RPMI7951 (cell line): ENCODE measurements around the gene IFT20. TPM values are rescaled to one million over a fixed set of nuclear protein-coding genes. Genes with fewer than 3 reads are reported as not detected.
A peak's percentile ranks its signal among the peaks of the same experiment; 100 is the strongest.

ENCODE experiments used
- DNase-seq: peaks from one replicate; pipeline ENCODE4 v3.0.0-alpha.2; 2012; ENCODE audit warnings: low read depth
- total RNA-seq: library from RNA; depleted of rRNA; stranded (reverse); fragments of >200 nt; shearing (Covaris generic); gene quantifications from 2 replicates; pipeline ENCODE4 v1.2.3, GENCODE V29; 2014

The IFT20 gene
- total RNA-seq, 1 experiment from 2014 or later, result 47.7 TPM

DNA sequence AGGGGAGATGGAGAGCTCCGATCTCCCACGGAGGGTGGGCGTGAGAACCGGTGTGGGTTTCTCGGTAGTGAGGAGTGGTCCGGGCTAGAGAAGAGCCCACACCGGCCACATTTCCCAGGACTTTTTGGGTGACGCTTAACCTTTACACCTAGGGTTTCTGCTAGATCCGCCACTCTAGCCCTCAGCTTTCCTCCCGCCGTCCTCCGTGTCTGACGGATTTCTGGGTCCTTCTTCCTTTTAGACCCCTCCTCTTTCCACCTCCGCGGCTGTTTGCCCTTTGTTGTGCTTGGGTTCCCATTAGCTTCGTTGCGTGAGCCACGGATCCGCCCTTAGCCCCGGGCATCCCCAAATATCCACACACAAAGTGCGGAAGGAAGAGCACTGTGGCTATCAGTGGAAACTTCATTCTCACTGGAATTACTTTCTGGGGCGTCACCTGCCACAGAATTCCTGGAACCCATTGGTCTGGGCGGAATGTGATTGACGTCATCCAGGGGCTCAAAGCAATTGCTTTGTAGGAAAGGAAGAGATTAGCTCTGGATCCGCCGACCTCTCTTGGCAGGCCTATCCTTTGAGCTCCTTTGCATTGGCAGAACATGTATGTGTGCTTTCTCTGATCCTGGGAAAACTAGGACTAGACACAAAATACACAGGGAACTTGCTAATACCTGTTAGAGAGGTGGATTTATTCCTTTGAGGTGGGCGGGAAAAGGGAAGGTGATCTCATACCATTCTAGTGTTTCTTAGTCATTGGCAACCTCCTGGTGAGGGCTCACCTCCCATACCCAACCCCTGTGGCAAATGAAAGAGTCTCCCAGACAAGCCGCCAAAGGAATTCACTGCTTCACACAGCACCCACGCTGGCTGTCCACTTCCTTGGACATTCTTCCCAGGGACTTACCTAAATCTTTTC is 943 bp upstream of the IFT20 start:
- peak; percentile 83 for DNase-seq

DNA sequence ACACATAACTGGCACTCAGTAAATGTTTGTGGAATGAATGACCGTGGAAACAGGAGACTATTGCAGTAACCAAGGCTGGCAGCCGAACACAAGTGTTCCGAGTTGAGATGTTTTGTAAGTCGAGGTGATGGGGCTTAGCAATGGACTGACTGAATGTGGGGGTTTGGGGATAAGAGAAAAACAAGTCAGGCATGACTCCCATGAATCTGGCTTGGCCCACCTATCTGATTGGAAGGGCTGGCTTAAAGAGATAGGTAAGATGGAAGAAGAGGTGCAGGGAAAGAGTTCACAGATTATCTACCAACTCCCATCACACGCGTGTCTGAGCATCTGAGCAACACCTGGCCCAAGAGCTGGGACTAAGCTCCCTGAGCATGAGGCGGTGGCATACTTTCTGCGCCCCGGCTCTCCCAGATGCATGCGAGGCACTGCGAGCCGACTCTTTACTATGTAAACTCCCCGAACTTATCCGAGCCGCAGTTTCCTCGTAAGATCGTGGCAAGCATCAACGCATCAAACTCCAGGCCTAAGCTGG is 539 bp downstream of the IFT20 start:
- DNase-seq, result no peak

DNA sequence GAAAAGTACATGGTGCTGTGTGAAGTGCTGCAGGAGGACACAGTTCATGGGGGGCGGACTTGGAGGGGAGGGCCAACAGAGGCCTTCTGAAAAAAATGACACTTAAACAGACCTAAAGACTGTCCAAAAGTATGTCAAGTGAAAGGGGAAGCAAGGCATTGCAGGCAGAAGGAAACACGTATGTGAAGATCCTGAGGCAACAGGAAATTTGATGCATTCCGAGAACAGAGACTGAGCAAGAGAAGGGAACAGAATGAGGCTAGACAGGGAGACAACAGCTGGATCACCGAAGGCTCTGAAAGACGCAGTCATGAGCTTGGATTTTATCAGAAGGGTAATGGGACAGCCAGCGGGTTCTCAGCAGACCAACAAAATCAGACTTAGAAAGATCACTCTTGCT is 1.1 kb downstream of the IFT20 start:
- no peak for DNase-seq

DNA sequence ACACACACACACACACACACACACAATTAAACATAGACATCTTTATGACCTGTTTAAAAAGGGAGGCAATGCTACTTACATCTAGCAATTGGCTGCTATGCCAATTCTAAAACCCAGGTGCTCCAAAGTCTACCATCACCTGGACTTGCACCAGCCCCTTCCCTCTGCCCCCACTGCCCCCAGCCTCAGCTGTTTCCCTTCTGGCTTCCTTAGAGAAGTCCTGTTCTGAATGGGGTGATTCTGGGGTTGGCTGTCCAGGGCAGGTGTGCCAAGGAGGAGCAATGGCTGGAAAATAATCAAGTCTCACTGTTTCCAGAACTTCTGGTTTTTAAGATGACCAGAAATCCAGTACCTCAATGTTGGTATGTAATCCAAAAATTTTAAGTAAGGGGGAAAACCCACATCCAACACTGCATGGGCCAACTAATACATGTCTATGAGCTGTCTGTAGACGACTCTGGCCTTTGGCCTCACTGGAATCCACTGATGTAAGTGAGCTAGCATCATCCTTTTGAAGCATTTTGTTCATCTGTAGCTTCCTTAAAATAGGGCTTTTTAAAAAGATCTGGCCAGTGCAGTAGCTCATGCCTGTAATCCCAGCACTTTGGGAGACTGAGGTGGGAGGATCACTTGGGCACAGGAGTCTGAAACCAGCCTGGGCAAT is 2.1 kb downstream of the IFT20 start:
- DNase-seq, result no peak

DNA sequence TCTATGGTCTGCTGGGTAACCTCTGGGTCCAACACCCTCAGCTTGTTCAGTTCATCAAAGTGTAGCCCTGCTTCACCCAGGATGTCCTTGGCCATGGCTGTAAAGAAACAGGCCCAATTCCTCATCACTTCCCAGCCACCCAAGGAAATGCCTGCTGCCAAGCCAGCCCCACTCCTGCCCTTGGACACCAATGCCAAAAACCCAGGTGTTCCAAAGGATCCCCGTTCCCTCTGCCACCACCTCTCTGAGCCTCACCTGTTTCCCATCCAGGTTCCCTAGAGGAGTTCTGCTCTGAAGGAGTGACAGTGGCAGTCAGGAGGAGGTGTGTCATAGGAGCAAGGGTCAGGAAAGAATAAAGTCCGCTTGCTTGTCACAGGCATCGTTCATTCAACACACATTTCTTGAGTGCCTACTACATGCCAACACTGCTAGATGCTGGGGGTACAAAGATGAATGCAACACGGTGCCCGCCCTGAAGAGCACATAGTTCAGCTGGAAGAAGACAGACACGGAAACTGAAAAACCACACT is 3.3 kb downstream of the IFT20 start:
- no peak for DNase-seq

DNA sequence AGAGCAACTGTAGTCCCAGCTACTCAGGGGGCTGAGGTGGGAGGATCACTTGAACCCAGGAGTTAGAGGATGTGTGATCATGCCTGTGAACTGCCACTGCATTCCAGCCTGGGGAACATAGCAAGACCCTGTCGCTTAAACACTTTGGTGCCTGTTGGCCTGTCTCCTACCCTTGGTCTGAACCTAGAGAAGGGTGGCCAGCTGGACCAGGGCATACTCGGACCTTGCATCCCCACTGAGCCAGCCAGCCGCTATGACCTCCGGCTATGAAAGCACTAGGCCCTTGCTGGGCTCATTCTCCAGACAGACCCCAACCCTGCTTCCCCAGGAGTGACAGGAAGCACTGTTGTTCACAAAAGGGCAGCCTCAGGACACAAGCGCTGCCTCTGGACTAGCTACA is 4.6 kb downstream of the IFT20 start:
- DNase-seq, result no peak

DNA sequence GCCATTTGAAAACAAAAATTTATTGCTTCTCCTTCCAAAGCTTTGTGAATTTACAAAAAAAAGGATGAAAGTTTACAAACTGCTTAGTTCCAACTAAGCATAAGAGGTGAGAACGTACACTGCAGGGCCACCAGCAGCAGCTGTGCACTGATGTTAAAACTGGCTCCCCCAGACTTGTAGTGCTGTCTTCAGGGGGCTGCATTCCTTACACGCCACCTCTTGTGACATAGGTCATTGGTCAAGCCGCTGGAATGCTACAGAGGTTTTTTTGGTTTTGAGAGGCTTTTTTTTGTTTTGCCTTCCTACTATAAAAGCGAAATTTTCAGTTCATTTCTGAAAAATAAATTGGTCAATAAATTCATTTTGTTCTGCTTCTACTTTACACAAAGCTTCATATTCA is 6.9 kb downstream of the IFT20 start:
- no peak for DNase-seq

DNA sequence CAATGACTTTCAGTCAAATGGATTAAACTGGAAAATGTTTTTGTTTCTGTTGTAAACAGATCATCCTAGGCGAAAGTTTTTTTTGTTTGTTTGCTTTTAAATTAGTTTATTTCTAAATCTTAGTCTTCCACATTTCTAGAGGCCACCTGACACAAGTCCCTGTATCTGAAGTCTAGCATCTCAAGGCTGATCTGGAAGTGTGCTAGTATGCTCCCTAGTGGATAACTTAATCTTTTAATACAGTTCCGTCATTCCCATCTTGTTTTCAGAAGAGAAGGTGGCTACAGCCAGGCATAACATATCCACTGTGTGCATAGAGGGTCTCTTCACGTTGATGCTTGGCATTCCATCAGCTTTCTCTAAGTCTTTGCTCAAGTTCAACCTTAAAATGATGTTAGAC is 7.6 kb downstream of the IFT20 start:
- DNase-seq, result no peak

DNA sequence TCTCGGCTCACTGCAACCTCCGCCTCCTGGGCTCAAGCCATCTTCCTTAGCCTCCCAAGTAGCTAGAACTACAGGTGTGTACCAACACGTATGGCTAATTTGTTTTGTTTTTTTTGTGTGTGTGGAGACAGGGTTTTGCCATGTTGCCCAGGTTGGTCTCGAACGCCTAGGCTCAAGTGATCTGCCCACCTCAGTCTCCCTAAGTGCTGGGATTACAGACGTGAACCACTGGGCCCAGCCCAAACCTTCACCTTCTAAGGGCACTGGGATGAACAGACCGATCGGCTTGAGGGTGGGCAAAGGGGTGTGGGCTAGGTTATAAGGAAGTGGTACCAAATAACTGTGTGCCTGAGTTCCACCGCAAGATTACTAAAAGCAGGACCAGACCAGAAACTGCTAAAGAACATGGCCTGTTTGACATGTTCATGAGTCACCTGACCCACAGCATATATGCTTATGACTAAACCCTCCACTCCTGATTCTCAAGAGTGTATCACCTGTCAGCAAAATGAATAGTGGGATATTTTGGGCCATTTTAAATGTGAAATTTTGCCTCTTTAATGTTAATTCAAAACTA is 8.2 kb downstream of the IFT20 start:
- DNase-seq, result no peak

DNA sequence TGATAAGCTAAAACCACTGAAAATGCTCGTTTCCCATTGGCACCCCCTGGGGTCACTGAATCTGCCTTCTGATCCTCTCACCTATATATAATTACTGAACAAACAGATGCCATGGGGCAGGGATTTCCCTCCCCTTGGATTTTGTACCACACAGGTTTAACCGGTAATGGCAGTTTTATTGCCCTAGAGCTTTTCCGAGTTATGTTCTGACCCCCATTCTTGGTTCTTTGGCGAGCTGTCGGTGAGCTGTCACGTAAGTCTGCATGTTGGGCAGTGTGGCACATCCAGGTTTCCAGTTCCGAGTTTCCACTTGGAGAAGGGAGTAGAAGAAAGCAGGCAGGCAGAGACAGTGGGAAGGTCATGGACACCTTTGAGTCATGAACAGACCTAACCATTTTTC is 9.2 kb downstream of the IFT20 start:
- DNase-seq, result no peak

DNA sequence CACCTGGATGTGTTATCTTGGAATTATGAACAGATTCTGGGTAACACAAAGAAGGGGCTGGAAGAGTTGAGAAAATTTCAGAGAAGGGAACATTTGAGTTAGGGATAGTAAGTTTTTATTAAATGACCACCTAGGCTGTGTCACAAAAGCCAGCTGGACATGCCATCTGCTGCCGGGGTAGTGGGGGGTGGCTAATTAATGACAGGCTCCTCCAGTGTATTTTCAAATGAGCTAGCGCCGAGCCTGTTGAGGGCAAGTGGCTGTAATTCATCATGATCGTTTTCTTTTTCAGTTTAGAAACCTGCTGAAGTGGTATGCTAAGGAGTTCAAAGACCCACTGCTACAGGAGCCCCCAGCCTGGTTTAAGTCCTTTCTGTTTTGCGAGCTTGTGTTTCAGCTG is 10.1 kb downstream of the IFT20 start:
- no peak for DNase-seq

DNA sequence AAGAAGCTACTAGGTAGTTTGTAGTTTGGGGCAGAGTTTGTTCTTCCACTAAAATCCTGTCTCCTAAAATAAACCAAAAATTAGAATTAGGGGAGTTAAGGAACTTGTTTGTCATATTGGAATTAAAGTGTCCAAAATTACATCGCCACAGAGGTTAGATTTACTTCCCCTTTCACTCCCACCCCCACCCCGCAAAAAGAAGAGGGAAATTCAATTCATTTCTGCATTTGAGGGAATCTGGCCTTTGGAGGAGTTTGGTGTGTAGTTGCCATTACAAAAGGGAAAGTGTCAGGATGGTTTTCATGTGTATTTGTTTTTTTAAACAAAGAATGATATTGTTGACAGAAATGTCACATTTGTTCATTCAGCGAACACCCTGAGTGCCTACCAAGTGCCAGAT is 10.5 kb downstream of the IFT20 start:
- DNase-seq, result no peak

DNA sequence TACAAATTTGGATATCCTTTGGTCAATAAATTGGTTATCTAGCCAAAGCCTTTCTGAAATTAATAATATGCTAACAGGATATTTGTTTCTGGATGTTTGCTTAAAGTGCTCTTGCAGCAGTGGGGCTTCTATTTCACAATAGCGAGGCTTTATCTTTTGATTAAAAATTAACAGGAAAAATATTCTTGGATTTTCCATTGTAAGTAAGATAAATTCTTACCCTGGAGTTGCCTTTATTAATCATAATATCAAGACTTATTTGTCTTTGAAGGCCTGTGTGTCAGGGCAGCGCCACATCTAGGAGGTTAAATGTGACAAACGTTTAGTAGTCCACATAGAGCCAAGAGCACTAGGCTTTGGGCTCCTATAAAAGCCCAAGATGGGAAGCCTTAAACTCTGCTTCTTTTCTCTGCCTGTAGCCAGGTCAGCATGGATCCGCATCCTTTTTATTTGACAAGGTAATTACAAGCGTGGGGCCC is 11.0 kb downstream of the IFT20 start:
- no peak for DNase-seq

DNA sequence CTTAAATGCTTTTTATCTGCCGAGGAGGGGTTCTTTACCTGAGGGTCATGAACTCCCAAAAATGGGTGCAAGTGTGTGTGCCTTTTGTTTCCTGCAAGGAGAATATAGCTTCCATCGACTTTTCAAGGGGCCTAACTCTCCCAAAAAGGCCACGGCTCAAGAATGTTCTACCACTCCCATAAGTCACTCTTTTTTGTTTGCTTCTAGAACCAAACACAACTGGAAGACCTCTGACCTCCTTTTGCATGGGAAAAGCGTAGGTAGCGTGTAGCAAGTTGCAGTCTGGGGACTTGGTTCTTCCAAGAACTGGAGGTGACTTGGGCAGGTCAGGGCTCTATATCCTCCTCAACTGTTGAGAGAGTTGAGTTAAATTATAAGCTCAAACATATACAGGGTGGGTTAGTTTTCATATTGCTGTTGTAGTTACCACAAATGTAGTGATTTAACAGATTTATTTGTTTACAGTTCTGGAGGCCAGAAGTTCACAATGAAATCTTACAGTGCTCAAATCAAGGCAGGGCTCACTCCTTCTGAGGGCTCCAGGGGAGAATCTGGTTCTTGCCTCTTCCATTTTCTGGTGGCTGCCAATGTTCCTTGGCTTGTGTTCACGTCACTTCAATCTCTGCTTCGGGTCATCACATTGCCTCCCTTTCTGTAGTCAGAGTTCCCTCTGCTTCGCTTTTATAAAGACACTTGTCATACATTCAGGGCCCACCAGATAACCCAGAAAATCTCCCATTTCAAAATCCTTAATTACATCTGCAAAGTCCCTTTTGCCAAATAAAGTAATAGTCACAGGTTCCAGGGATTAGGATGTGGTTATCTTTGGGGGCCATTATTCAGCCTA is 14.8 kb downstream of the IFT20 start:
- DNase-seq, result no peak

DNA sequence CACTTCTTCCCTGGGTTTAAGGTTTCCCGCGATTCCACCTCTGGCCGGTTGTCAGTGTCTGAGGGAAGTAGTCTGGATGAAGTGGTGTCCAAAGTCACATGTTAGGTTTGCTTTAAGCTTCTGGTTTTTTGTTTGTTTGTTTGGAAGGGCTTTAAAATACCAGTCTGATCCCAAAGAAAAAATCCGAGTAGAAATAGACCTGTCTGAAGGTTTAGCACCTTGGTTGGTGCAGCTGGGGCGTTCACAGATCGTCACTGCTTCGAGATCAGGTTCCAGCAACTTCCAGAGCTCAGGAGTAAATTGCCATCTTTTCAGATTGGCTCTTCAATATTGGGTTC is 15.7 kb downstream of the IFT20 start:
- no peak for DNase-seq

DNA sequence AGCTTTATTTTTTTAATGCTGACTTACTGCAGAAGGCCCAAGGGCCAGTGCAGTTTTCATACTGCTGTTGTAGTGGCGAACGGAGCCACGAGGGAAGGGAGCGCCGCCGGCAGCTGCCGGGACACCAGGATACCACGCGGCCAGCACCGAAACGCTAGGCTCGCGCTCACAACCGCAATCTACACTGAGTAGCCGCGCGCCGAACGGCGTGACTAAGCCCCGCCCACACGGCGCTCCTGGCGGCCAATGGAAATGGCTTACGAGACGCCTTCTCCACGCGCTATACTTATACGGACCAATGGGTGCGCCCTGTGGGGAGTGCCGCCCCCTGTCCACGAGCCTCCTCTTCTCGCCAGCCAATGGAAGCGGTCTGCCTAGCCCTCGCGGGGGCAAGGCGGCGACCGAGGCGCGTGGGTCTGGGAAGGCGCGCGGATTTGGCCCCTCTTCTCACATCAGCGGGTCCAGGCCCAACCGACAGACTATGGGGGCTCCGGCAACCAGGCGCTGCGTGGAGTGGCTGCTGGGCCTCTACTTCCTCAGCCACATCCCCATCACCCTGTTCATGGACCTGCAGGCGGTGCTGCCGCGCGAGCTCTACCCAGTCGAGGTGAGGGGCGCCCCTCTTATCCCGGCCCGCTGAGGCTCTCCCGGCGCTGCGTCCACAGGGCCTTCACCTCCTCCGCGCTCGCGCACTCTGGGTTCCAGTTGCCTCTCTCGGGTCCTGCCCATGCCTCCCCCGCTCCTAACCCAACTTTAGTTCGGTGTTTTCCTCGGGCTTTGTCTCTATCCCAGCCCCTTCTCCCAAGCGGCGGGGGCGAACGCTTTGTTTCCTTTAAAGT is 16.3 kb downstream of the IFT20 start, which contains the start of gene TMEM97:
TMEM97 (plus strand) TSS at position 442 of the 839 bp plus-strand sequence; CDS start at position 482, 40 bp downstream.
- peak; percentile 96 for DNase-seq

DNA sequence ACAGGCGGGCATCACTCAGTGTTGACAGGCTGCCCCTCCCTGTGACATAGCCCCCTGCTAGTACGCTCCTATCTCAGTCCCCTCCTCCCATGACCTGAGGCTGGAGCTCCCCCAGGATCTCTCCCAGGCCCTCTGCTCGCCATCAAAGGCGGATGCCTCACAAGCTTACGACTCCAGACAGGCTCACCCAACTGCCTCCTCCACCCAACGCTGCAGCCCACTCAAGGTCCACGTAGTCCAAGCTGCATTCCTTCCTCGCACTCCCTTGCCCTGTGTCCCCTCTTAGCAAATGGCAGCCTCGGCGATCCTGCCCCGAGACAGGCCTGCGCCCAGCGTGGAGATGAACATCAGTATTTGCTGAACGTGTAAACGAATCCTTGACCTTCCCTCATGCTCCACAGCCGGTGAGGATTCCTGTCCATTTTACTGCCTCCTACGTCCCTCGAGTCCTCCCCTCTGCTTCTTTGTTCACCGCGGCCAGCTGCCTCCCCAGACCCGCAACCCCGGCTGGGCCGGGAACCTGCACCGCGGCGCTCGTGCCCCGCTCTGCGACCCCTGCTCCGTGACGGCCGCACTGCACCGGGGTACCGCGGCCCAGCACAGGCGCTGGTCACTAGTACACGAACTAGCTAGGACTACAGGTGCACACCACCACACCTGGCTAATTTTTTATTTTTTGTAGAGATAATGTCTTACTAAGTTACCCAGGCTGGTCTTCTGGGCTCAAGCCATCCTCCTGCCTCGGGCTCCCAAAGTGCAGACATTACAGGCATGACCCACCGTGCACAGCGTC is 17.1 kb downstream of the IFT20 start:
- DNase-seq, result no peak

DNA sequence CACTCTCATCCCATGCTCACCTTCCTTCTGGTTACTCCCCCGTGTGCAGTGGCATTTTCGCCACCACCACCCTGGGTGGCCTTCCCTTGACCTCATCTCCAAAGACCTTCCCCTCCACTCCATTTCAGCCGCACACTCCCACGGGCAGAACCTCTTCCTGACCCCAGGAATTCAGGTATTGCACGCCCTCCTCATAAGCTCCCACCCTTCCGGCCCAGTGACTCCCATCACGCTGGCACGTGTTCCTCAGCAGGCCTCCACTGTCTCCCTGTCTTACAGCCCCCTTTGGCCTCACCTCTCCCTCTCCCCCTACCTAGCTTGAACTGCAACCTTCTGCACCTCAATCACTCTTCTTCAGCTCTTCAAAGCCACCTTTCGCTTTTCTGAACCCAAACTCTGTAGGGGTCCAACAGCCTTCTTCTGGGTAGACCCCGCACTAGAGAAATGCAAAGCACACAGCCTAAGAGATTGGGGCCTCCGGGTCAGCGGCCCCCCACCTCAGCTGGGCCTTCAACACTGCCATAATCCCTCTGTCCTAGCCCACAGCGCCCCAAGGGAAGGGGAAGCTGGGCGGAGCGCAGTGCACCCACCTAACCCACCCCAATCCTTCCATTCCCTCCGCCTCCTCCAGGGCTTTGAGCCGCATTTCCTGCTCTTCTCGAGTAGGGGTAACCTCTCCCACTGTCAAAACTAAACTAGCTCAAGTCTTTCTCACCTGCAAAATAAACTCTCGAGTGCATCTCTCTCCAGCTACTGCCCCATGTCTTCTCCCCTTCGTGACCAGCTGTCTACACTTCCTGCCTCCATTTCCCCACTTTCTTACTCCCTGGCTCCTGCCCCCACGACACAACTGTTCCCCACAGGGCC is 17.9 kb downstream of the IFT20 start:
- DNase-seq, result no peak
